WTC11 (cell line): Measurements from ENCODE around the gene CIB2. TPM values are rescaled to one million over a fixed set of nuclear protein-coding genes. Genes with fewer than 3 reads are reported as not detected.

Source experiments
- ATAC-seq: fragments of 200-7000 bp; cut with Tn5 transposase; 2 replicates; pipeline ENCODE4 v1.10.0; 2021; ENCODE audit warnings: mild to moderate bottlenecking, moderate library complexity
- CTCF ChIA-PET: fragments of 300-600 bp; sonication (Branson Sonifier 250); formaldehyde crosslinking; loops from one replicate; lab custom pipeline; 2021; ENCODE audit warnings: antibody characterized with exemption; lab: Charles Lee
- POLR2A ChIA-PET: fragments of 350-600 bp; sonication (Branson Sonifier 250); formaldehyde crosslinking; loops from one replicate; lab custom pipeline; 2021; ENCODE audit warnings: antibody characterized with exemption; lab: Charles Lee
- DNase-seq: peaks from one replicate; pipeline ENCODE4 v3.0.0; 2021; ENCODE audit warnings: low spot score
- H3K27ac Mint-ChIP-seq: 2 replicates; pipeline ENCODE4 v1.8.0; 2021; ENCODE audit warnings: mixed read lengths
- H3K27me3 Mint-ChIP-seq: 2 replicates; pipeline ENCODE4 v1.8.0; 2021; ENCODE audit warnings: low read depth, mild to moderate bottlenecking, moderate library complexity, mixed read lengths
- H3K36me3 Mint-ChIP-seq: 2 replicates; pipeline ENCODE4 v1.8.0; 2021; ENCODE audit warnings: mixed read lengths
- H3K4me1 Mint-ChIP-seq: 2 replicates; pipeline ENCODE4 v1.8.0; 2022; ENCODE audit warnings: mixed read lengths
- H3K4me3 Mint-ChIP-seq: 2 replicates; pipeline ENCODE4 v1.8.0; 2021; ENCODE audit warnings: mild to moderate bottlenecking, moderate library complexity, mixed read lengths
- H3K9me3 Mint-ChIP-seq: 2 replicates; pipeline ENCODE4 v1.8.0; 2021; ENCODE audit warnings: mixed read lengths
- AFF4 ChIP-seq: sonication (generic); formaldehyde crosslinking; IDR thresholded peaks from 2 replicates; pipeline ENCODE4 v1.8.1; 2023; ENCODE audit warnings: mild to moderate bottlenecking, missing genetic modification reagents, borderline replicate concordance
- ATF6 ChIP-seq: sonication (generic); formaldehyde crosslinking; IDR thresholded peaks from 2 replicates; pipeline ENCODE4 v1.8.1; 2023; ENCODE audit warnings: mild to moderate bottlenecking, missing genetic modification reagents
- CBFB ChIP-seq: sonication (generic); formaldehyde crosslinking; IDR thresholded peaks from 2 replicates; pipeline ENCODE4 v1.8.1; 2022; ENCODE audit warnings: mild to moderate bottlenecking, low read depth, missing genetic modification reagents
- CREM ChIP-seq: sonication (generic); formaldehyde crosslinking; IDR thresholded peaks from 2 replicates; pipeline ENCODE4 v1.8.1; 2022; ENCODE audit warnings: mild to moderate bottlenecking, missing genetic modification reagents, moderate library complexity
- CTCF ChIP-seq: fragments of 200-600 bp; IDR thresholded peaks from 2 replicates; pipeline ENCODE4 v1.8.0; 2022; ENCODE audit warnings: antibody characterized with exemption
- ERG ChIP-seq: fragments of 250-450 bp; sonication (Bioruptor Pico); IDR thresholded peaks from 2 replicates; pipeline ENCODE4 v1.8.0; 2021; ENCODE audit warnings: mild to moderate bottlenecking
- ETV6 ChIP-seq: sonication (generic); formaldehyde crosslinking; IDR thresholded peaks from 2 replicates; pipeline ENCODE4 v1.8.1; 2022; ENCODE audit warnings: mild to moderate bottlenecking, missing genetic modification reagents
- GRHL2 ChIP-seq: fragments of 250-450 bp; sonication (Bioruptor Pico); IDR thresholded peaks from 2 replicates; pipeline ENCODE4 v1.8.0; 2022; ENCODE audit warnings: mild to moderate bottlenecking, moderate library complexity; ENCODE audit not compliant: insufficient replicate concordance, severe bottlenecking
- JUN ChIP-seq: sonication (generic); formaldehyde crosslinking; IDR thresholded peaks from 2 replicates; pipeline ENCODE4 v1.8.0; 2023; ENCODE audit warnings: mild to moderate bottlenecking, missing genetic modification reagents
- SMAD3 ChIP-seq: sonication (generic); formaldehyde crosslinking; IDR thresholded peaks from 2 replicates; pipeline ENCODE4 v1.8.0; 2022; ENCODE audit warnings: missing genetic modification reagents, mild to moderate bottlenecking, borderline replicate concordance
- SOX15 ChIP-seq: fragments of 250-450 bp; sonication (Bioruptor Pico); IDR thresholded peaks from 2 replicates; pipeline ENCODE4 v1.9.0; 2021; ENCODE audit warnings: mild to moderate bottlenecking
- STAT6 ChIP-seq: sonication (generic); formaldehyde crosslinking; conservative IDR thresholded peaks from 2 replicates; pipeline ENCODE4 v1.8.1; 2023; ENCODE audit warnings: mild to moderate bottlenecking, low read depth, missing genetic modification reagents, moderate library complexity
- TEAD4 ChIP-seq: sonication (generic); formaldehyde crosslinking; IDR thresholded peaks from 2 replicates; pipeline ENCODE4 v1.8.0; 2022; ENCODE audit warnings: mild to moderate bottlenecking, missing genetic modification reagents
- ZNF219 ChIP-seq: sonication (generic); formaldehyde crosslinking; IDR thresholded peaks from 2 replicates; pipeline ENCODE4 v1.8.0; 2023; ENCODE audit warnings: missing genetic modification reagents, mild to moderate bottlenecking, borderline replicate concordance
- ZNF423 ChIP-seq: fragments of 250-450 bp; sonication (Bioruptor Pico); IDR thresholded peaks from 2 replicates; pipeline ENCODE4 v2.1.2; 2022; ENCODE audit warnings: mild to moderate bottlenecking, moderate library complexity
- ZNF532 ChIP-seq: fragments of 250-450 bp; sonication (Bioruptor Pico); IDR thresholded peaks from 2 replicates; pipeline ENCODE4 v1.9.0; 2021; ENCODE audit warnings: mild to moderate bottlenecking, borderline replicate concordance
- total RNA-seq: library from RNA; stranded (reverse); gene quantifications from 3 replicates; pipeline ENCODE4 v1.2.3, GENCODE V29; 2021

Gene CIB2
- total RNA-seq, 1 experiment from 2014 or later = 45.2 TPM

- no peak for TF ChIP-seq JUN (CRISPR knock-in tag)
These were observed 48.7 kb upstream of the CIB2 start (continued) for GRCh38 chr15:78179906-78180305.

GRCh38 chr15:78179286-78179840 is 48.1 kb upstream of the CIB2 start:
- POLR2A ChIA-PET = no interaction called here
- CTCF ChIA-PET = interaction anchor here (0.6 to 1.8 kb wide), 5 partner anchors 16 to 71 kb away, joined by 3 to 8 read pairs (median 3); no protein-coding TSS in a partner anchor
- Mint-ChIP-seq H3K4me1 (peaks cover 7% of the 10 kb centered on the region), H3K27me3 (no peaks in the 10 kb centered on the region), H3K9me3 (no peaks in the 10 kb centered on the region), H3K36me3 (no peaks in the 10 kb centered on the region), H3K27ac (no peak overlapping the region), H3K4me3 (no peak overlapping the region)
- ATAC-seq = no peak
- DNase-seq = no peak
- TF ChIP-seq STAT6 (CRISPR knock-in tag) = no peak
- no peak for TF ChIP-seq ZNF219
- no peak for TF ChIP-seq GRHL2 (CRISPR knock-in tag)
- TF ChIP-seq ZNF532 (CRISPR knock-in tag) = no peak

GRCh38 chr15:78178064-78178463 is 46.8 kb upstream of the CIB2 start:
- ChIA-PET CTCF (interaction anchor here (0.9 to 3.2 kb wide), 8 partner anchors 18 to 86 kb away, joined by 3 to 21 read pairs (median 4); partner anchors contain the start of gene SH2D7), POLR2A (no interaction called here)
- DNase-seq (no peak), ATAC-seq (no peak)
- H3K4me1 Mint-ChIP-seq = peaks cover 7% of the 10 kb centered on the region
- no peaks in the 10 kb centered on the region for H3K27me3 Mint-ChIP-seq
- no peak overlapping the region for H3K4me3 Mint-ChIP-seq
- H3K9me3 Mint-ChIP-seq = no peaks in the 10 kb centered on the region
- H3K36me3 Mint-ChIP-seq = no peaks in the 10 kb centered on the region
- H3K27ac Mint-ChIP-seq = no peak overlapping the region
- TF ChIP-seq ATF6 (CRISPR knock-in tag) (no peak), SMAD3 (CRISPR knock-in tag) (no peak), ZNF423 (no peak), ETV6 (no peak), AFF4 (CRISPR knock-in tag) (no peak), ERG (no peak), CBFB (CRISPR knock-in tag) (no peak), TEAD4 (CRISPR knock-in tag) (no peak), CREM (CRISPR knock-in tag) (no peak), CTCF (no peak), SOX15 (CRISPR knock-in tag) (no peak)
